Measurements from ENCODE around the gene CST6.

GRCh38 chr11:66012946-66013761 is 1.3 kb downstream of the CST6 start:
- TF ChIP-seq GATA3 (IDR thresholded peaks at IDR 0.05; ENCODE audit: low read depth, low read length) (no peak), GATA2 (IDR thresholded peaks at IDR 0.05; ENCODE audit: low read depth, low read length) (no peak)
